ENCODE data around the gene SMAD6.
"Not testable (repeated sequence)": the region's sequence is repeated elsewhere in the genome, so short reads cannot be mapped to it uniquely, and the experiment has no call there.

The SMAD6 gene

DNA sequence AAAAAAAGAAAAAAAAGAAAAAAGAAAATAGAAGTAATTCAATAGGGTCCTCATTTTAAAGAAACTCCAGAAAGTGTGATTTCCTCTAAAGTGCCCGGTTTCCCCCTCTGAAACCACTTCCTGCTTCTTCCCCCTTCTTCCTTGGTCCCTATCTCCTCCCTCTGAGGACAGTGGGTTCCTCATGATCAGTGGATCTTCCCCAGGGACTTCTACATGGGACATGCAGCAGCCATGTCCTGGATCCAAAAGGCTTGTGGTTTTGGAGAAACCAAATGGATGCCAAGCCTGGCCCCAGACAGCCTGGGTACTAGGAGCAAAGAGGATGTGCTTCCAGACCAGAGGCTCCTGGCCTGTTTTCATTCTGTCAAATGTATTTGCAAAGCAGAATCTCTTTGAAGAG is 26.6 kb upstream of the SMAD6 start:
- no peak for DNase-seq (ENCODE audit: low read depth in 2 of 2)

DNA sequence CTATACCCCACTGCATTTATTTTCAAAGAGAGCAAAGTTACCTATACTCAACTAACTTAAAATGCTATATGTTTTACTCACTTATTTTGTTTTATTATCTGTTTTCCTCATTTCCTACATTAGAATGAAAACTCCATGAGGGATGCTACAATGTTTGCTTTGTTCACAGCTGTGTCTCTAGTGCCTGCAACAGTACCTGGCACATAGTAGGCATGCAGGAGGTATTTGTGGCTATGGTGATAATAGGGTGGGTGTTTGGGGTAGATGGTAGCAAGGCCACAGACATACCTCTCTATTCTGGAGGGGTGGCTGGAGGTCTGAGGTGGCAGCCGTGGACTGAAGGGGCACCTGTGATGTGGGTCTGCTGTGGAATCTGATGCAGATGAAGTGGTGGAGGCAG is 24.7 kb upstream of the SMAD6 start:
- DNase-seq (ENCODE audit: low read depth in 2 of 2) = no peak

DNA sequence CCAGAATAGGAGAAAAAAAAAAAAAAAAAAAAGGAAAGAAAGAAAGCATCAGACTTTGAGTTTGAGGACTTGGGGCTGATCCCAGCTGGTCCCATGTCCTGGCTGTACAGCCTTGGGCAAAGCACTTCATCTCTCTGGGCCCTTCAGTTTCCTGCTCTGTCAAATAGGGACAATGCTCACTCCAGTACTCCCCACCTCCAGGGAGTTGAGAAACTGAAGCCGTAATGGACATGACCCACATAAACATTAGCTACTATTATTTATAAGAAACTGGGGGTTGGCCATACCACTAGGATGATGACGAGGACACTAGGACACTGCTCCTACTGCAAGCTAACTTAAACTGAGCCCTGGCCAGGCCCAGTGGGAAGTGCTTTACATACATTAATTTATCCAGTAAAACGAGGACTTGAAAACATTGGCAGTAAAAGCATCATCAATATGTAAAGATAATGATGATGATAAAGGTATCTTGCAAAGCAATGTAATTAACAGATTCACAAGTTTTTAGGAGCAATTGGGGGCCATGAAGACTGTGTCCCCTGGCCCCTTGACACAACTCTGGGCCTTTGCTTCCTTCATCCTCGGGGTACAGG is 22.9 kb upstream of the SMAD6 start:
- no peak for DNase-seq (ENCODE audit: low read depth in 2 of 2)

DNA sequence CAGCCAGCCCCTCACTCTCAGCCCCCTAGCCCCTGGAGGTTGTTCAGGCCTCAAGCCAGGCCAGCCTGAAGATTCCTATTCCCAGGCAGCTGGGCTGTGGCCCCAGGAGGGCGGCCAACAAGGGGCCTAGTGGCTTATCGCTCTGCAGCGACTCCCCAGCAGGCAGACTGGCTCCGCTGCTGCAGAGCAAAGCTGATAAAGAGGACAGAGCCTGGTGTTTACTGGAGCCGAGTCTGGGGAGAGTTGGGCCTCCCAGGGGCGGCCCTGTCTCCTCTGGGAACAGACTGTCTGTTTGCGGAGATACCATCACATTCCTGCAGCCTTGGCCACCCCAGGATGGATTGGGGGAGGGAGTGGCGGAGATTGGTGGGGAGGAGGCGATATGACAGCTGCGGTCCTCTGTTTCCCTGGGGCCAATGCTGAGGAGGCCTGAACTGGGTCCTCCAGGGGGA is 22.4 kb upstream of the SMAD6 start:
- no peak for DNase-seq (ENCODE audit: low read depth in 2 of 2)

DNA sequence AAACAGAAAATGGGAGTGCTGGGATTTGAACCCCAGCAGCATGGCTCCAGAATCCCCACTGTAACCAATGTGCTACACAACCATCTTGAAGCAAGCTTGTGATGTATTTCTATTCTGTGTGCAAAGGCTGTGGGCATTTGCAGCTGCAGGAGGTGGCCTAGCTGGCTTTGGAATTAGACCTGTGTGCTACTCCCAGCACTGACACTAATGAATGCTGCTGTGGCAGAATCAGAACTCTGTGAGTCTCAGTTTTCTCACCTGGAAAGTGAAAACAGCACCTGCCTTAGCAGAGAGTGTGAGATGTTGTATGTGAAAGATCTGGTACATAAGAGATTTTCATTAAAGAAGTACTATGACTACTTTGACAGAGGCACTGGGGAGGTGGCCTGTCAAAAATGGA is 21.5 kb upstream of the SMAD6 start:
- no peak for DNase-seq (ENCODE audit: low read depth in 2 of 2)

DNA sequence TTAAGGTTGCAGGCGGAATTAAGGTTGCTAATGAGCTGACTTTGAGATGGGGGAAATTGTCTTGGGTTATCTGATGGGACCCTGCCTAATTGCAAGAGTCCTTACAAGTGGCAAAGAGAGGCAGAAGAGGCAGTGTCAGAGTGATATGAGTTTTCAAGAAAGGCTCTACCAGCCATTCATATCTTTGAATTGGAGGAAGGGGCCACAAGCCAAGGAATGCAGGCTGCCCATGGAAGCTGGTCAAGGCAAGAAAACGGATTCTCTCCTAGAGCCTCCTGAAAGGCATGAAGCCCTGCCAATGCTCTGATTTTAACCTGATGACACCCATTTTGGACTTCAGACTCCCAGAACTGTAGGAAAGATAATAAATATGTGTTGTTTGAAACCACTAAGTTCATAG is 20.6 kb upstream of the SMAD6 start:
- no peak for DNase-seq (ENCODE audit: low read depth in 2 of 2)

DNA sequence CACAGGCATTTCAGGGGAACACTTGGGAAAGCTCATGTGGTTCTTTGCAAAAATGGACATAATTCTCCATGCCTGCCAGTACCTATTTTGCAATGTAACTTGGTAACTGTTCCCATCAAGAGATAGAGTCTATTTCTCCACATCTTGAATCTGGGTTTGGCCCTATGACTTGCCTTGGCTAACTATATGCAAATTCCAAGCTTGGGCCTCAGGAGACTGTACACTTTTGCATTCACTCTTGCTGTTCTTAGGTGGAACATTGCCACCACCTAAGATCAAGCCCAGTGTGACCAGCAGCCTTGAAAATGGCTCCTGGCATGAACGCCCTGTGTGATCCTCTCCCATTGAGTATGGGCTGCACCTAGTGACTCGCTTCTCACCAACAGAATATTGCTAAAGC is 19.8 kb upstream of the SMAD6 start:
- no peak for DNase-seq (ENCODE audit: low read depth in 2 of 2)

DNA sequence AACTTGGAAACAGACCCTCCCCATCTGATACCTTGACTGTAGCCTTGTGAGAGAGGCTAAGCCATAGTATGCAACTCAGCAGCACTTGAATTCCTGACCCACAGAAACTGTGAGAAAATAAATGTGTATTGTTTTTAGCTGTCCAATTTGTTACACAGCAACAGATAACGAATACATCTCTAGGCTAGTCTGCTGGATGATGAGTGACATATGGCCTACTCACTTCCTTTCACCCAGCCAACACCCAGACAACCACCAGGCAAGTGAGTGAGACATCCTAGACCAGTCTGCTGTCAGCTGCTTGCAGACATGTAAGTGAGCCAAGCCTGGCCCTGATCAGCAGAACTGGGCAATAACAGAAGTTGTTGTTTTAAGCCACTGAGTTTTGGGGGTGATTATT is 19.2 kb upstream of the SMAD6 start:
- no peak for DNase-seq (ENCODE audit: low read depth in 2 of 2)

DNA sequence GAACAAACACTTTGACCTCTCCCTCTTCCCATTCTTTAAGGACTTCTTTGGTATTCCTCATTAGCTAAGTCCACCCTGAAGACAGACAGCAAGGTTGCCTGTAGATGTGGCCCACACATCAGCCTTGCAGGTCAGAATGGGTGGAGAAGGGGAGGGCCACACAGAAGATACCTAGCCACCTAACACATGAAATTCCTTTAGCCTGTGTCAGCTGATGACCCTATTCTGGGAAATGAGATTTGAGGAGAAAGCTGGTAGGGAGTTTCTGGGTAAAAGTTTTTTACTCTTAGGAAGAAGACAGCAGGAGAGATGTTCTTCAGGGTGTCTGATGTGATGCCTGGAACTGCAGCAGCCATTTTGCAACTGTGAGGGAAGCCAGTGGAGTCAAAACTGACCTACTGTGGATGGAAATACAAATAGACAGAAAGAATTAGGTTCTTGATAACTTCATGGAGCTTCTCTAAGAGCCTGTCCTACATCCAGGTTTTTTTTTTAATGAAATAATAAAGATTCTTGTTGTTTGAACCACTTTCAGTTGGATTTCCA is 17.8 kb upstream of the SMAD6 start:
- no peak for DNase-seq (ENCODE audit: low read depth in 2 of 2)

DNA sequence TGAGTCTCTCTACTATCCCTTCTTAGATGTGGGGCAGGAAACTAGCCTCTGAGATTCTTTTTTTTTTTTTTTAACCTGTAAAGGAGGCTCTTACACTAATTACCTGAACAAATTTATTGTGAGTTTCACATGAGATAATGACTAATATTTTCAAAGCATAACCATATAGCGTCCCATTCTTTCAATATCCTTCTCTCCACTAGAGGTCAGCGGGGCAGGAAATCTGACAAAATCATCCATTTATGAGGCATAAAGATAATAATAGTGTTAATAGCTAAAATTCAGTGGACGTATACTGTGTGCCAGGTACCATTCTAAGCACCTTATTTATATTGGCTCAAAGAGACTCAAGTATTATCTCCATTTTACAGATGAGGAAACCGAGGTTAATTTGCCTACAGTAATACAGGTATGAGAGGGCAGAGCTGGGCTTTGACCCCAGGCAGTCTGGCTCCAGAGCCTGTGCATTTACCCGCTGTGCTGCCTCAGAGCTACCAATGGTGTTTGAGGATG is 16.3 kb upstream of the SMAD6 start:
- no peak for DNase-seq (ENCODE audit: low read depth in 2 of 2)

DNA sequence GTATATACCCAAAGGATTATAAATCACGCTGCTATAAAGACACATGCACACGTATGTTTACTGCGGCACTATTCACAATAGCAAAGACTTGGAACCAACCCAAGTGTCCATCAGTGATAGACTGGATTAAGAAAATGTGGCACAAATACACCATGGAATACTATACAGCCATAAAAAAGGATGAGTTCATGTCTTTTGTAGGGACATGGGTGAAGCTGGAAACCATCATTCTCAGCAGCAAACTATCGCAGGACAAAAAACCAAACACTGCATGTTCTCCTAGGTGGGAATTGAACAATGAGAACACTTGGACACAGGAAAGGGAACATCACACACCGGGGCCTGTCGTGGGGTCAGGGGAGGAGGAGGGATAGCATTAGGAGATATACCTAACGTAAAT is 11.1 kb upstream of the SMAD6 start:
- not testable (repeated sequence) for DNase-seq (ENCODE audit: low read depth in 2 of 2)

DNA sequence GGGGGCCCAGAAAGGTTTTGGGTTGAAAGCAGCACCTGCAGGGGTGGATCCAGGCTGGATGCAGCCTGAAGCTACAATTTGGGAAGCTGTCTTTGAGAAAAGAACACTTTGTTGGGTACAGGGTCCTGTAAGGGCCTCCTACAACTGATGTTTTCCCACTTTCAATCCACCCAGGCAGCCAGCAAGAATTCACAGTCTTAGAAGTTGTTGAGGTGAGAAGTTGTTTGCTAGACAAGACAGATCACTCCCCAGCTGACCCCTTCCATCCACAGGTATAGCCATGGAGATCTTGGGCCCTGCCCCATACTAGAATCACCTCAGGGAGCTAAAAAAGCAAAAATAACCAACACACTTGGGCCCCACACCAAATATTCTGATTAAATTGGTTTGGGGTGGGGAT is 10.3 kb upstream of the SMAD6 start:
- no peak for DNase-seq (ENCODE audit: low read depth in 2 of 2)

DNA sequence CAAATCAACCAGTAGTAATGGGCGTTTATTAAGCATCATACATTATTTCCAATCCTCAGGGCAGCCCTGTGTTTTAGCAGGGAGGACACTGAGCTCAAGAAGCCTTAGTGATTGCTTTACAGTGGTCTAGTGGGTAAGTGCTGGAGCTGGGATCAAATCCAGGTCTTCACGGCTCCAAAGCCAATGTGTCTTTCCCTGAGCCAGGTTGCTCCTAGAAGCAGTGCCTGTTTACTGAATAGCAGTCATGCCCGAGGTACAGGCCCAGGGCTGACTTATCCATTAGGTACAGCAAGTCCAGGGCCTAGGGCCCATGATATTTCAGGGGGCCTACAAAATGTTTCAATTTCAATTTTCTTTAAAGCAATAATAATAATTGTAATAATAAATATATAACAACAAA is 9.6 kb upstream of the SMAD6 start:
- DNase-seq (ENCODE audit: low read depth in 2 of 2) = no peak

DNA sequence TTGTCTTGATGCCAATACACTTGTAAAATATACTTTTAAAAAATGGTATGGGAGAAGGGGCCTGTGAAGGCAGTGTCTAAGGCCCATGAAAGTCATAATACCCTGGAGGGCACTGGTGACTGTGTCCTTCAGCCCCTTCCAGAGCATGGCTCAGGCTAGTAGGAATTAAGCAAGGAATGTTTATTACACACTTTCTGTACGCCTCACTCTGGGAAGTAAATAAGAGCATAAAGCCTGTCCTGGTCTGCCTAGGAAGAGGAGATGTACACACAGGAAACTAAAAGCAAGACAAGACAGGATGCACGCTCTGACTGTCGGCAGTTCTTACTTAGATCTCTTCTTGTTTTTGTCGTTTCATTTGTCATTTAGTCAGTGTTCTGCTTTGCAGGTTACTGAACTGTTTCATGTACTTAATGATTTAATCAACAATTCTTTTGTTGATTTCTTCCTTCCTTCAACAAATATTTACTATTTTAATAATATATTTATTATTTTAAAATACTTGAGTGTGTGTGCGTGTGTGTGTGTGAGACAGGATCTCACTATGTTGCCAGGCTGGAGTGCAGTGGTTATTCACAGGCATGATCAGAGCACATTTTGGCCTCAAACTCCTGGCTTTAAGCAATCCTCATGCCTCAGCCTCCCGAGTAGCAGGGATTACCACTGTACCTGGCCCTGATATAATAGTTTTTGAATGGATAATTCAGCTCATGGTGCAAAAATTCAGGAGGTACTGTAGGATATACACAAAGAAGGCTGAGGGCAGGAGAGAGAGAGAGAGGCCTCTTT is 9.0 kb upstream of the SMAD6 start:
- DNase-seq (ENCODE audit: low read depth in 2 of 2) = no peak

DNA sequence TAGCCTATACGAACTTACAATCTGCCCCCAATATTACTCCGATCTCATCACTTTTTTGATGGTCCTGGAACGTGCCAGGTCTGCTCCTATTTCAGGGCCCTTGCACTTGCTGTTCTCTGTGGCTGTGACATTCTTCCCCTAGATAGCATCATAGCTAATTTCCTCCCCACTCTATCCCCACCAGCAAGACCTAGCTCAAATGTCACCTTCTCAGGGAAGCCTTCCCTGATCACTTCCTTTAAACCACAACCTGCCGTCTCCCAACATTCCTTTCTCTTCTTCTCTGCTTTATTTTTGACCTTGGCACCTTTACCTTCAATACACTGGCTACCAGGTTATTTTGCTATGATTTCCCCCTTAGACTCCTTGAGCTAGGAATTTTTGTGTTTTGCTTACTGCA is 5.3 kb upstream of the SMAD6 start:
- no peak for DNase-seq (ENCODE audit: low read depth in 2 of 2)

DNA sequence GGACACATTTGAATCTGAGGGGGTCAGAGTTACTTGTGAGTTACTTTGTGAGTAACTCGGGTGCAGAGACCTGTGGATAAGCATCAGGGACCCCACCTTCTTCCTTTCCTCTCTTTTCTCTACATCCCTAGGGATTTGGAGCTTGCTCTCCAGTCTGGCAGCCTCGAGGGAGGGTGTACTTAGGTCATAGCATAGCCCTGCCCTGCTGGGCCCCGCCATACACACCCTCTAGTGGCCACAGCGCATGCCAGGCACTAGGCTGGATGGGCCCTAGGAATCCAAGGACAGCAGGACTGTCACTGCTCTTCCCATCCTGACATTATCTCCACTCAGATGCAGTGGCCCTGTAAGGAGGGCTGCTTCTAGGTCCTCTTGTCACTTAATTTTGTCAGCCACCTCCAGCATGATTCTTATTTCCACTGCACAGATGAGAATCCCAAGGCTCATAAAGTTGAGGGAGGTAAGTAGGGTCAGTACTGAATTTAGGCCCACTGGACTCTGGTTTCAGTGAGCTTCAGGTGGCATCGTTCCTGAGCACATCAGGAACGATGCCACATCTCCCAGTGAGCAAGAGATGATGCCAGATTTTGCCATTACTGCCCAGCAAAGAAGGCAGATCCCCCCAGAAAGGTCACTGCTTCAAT is 3.6 kb upstream of the SMAD6 start:
- no peak for DNase-seq (ENCODE audit: low read depth in 2 of 2)

DNA sequence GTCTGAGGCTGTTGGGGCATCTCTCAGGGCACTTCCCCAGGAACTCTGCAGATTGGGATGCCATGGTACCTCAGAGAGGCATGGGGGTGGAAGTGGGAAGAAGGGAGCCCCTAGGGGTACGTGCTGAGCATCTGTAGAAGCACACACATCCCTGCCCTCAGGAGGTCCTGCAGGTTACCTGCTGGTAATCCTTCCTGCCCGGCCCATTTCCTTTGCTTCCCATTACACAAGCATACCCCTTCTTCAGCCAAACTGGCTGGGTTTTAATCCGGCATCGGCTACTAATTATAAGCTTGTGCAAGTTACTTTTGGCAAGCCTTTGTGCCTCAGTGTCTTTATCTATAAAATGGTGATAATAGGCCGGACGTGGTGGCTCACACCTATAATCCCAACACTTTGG is 3.1 kb upstream of the SMAD6 start:
- DNase-seq (ENCODE audit: low read depth in 2 of 2) = no peak

DNA sequence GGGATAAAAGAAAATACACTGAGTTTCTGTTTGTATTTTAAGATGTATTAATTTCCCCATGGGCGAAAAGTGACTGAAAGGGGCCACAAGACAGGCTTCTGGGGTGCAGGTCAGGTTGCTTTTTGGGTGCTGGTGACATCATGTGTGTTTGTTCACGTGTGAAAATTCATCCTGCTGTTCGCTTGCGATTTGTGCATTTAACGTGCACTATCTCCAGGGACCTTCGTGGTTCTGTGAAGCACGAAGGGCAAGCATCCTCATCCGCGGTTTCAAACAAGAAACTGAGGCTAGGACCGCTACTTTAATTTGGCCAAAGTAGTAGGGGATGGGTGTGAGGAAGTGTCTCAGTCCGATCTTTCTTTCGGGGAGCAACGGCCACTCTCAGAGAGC is 1.6 kb upstream of the SMAD6 start:
- DNase-seq (ENCODE audit: low read depth in 2 of 2) = no peak

DNA sequence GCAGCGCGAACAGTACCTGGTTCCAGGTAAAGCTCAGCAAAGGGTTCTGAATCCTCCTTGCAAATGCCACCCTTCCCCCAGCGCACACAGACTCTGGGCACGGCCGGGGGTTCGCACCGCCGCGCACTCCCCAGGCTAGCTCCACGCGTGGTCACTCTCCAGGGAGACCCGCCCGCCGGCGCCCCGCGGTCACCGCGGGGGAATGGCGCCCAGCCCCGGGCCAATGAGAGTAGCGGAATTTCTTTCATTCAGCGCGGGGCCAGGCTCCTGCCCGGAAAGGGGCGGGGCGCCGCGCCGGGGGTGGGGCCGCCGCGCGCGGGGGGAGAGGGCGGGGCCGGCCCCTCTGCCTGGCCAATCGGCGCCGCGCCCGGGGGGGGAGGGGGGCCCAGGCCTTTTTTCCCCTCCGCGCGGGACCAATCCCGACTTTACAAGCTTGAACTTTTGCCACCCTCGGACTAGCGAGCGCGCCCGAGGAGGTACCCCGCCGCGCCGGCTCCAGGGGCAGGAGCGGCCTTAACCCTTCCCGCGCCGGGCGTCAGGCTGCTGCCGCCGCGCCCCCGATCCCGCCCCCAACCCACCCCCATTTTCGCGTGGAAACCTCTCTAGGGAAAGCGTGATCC is 1.1 kb upstream of the SMAD6 start:
- DNase-seq (ENCODE audit: low read depth in 2 of 2) = peak; percentile 67 to 83

DNA sequence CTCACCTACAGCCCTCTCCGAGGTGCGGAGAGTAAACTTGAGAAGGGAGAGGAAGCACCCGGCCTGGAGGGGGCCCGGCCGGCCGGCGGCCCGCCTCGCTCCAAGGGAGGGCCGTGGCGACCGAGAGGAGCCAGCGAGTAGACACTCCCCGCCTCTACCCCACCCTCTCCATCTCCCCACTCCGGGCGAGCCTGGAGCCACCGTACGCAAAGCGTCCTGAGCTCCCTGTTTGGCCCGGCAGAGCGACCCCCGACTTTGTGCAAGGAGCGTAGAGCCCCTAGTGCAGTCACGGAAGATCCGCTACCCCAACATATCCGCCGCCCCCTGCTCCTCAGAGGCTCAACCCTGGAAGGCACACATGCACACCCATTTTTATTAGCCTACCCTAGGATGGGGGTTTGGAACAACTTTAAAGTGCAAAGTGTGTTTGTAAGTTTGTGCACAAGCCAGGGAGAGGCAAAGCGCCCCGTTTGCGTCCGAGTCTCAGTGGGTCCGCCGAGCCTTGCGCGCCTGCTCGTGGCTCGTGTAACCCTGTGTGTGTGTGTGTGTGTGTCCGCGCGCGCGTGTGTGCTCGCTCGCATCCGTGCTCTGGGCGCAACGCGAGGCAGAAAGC is 508 bp upstream of the SMAD6 start:
- no peak for DNase-seq (ENCODE audit: low read depth in 2 of 2)

DNA sequence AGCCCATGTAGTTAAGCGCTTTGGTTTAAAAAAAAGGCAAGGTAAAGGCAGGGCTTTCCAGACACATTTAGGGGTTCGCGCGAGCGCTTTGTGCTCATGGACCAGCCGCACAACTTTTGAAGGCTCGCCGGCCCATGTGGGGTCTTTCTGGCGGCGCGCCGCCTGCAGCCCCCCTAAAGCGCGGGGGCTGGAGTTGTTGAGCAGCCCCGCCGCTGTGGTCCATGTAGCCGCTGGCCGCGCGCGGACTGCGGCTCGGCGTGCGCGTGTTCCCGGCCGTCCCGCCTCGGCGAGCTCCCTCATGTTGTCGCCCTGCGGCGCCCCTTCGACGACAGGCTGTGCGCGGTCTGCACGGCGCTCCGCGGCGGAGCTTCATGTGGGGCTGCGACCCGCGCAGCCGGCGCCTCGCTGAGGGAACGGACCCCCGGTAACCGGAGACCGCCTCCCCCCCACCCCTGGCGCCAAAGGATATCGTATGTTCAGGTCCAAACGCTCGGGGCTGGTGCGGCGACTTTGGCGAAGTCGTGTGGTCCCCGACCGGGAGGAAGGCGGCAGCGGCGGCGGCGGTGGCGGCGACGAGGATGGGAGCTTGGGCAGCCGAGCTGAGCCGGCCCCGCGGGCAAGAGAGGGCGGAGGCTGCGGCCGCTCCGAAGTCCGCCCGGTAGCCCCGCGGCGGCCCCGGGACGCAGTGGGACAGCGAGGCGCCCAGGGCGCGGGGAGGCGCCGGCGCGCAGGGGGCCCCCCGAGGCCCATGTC is 927 bp downstream of the SMAD6 start:
- no peak for DNase-seq (ENCODE audit: low read depth in 2 of 2)

Data from stimulated activated CD4-positive, alpha-beta T cell treated with anti-CD3 and anti-CD28 coated beads, Interleukin-15, amount 100 ng/mL, for 48 hours (primary cell).